PC-9 (cell line): ENCODE results near the gene PNPLA2. TPM values are rescaled to one million over a fixed set of nuclear protein-coding genes. Genes with fewer than 3 reads are reported as not detected.

Experiments
- BruUV-seq: library from RNA; stranded (reverse); fragments of 400-500 nt; replicated peaks from 2 replicates; lab custom pipeline; 2021; lab: Mats Ljungman, UMichigan
- CTCF ChIA-PET: fragments of 300-600 bp; sonication (Branson Sonifier 250); formaldehyde crosslinking; loops from one replicate; lab custom pipeline; 2022; ENCODE audit warnings: antibody characterized with exemption; lab: Charles Lee
- POLR2A ChIA-PET: fragments of 300-600 bp; sonication (Branson Sonifier 250); formaldehyde crosslinking; loops from one replicate; lab custom pipeline; 2022; ENCODE audit warnings: antibody characterized with exemption; ENCODE audit not compliant: unreplicated experiment; lab: Charles Lee
- DNase-seq, 2 experiments: peaks; one replicate each; pipeline versions ENCODE4 v3.0.0 to v3.0.0-alpha.2; 2015 to 2022; ENCODE audit warnings: mixed read lengths in 1 of 2
- H2AFZ ChIP-seq: fragments of 200-600 bp; sonication (generic); 2 replicates; pipeline ENCODE4 v1.8.1; 2017; ENCODE audit warnings: antibody characterized with exemption
- H3F3A ChIP-seq: fragments of 200-600 bp; sonication (generic); 2 replicates; pipeline ENCODE4 v1.8.1; 2017; ENCODE audit warnings: antibody characterized with exemption, mild to moderate bottlenecking, low read depth; ENCODE audit not compliant: insufficient read depth
- H3K27ac ChIP-seq: fragments of 200-600 bp; sonication (generic); 2 replicates; pipeline ENCODE4 v1.6.1; 2016; ENCODE audit warnings: mixed run types
- H3K27me3 ChIP-seq: fragments of 200-600 bp; sonication (generic); 2 replicates; pipeline ENCODE4 v1.6.1; 2016; ENCODE audit warnings: low read depth, mixed run types; ENCODE audit not compliant: insufficient read depth
- H3K36me3 ChIP-seq: fragments of 200-600 bp; sonication (generic); 2 replicates; pipeline ENCODE4 v1.6.1; 2016; ENCODE audit warnings: low read depth, mixed run types
- H3K4me1 ChIP-seq: fragments of 200-600 bp; sonication (generic); replicated peaks from 2 replicates; pipeline ENCODE4 v1.6.1; 2016; ENCODE audit warnings: mixed run types; ENCODE audit not compliant: insufficient read depth
- H3K4me2 ChIP-seq: fragments of 200-600 bp; sonication (generic); 2 replicates; pipeline ENCODE4 v1.6.1; 2017; ENCODE audit warnings: mixed run types
- H3K4me3 ChIP-seq: fragments of 200-600 bp; sonication (generic); 2 replicates; pipeline ENCODE4 v1.6.1; 2016; ENCODE audit warnings: mixed run types
- H3K79me2 ChIP-seq: fragments of 200-600 bp; sonication (generic); 2 replicates; pipeline ENCODE4 v1.6.1; 2017; ENCODE audit warnings: low read depth, mixed run types
- H3K9me2 ChIP-seq: fragments of 200-600 bp; sonication (generic); 2 replicates; pipeline ENCODE4 v1.8.1; 2017; ENCODE audit warnings: mild to moderate bottlenecking; ENCODE audit not compliant: insufficient read depth
- H3K9me3 ChIP-seq: fragments of 200-600 bp; sonication (generic); 2 replicates; pipeline ENCODE4 v1.8.1; 2016; ENCODE audit warnings: low read depth; ENCODE audit not compliant: insufficient read depth
- H4K20me1 ChIP-seq: fragments of 200-600 bp; sonication (generic); 2 replicates; pipeline ENCODE4 v1.8.1; 2017; ENCODE audit not compliant: insufficient read depth
- CTCF ChIP-seq: fragments of 200-600 bp; sonication (generic); conservative IDR thresholded peaks from 2 replicates; pipeline ENCODE4 v1.6.1; 2017; ENCODE audit warnings: mixed run types, antibody characterized with exemption, mild to moderate bottlenecking, moderate library complexity
- EZH2 ChIP-seq: fragments of 200-600 bp; sonication (generic); IDR thresholded peaks from 2 replicates; pipeline ENCODE4 v1.8.0; 2017; ENCODE audit warnings: antibody characterized with exemption, low read depth
- intact Hi-C: fragments of 100-400 bp; cut with micrococcal nuclease; formaldehyde crosslinking; loops from one replicate; pipeline ENCODE4 v1.10.0; 2022; ENCODE audit not compliant: unreplicated experiment
- total RNA-seq: library from RNA; stranded (reverse); gene quantifications from 2 replicates; pipeline ENCODE4 v1.2.3, GENCODE V29; 2021

The PNPLA2 gene
- total RNA-seq, 1 experiment from 2014 or later = 137 TPM

GRCh38 chr11:783581-784015 lies 35.1 kb upstream of the PNPLA2 start:
- Histone ChIP-seq H3K9me2 (no peaks in the 10 kb centered on the region), H3K27ac (no peak overlapping the region), H4K20me1 (no peaks in the 10 kb centered on the region), H3F3A (no peaks in the 10 kb centered on the region), H3K36me3 (no peaks in the 10 kb centered on the region), H3K4me3 (no peak overlapping the region), H3K9me3 (no peaks in the 10 kb centered on the region), H3K4me2 (no peak overlapping the region), H3K79me2 (no peaks in the 10 kb centered on the region), H2AFZ (no peak overlapping the region), H3K4me1 (no peaks in the 10 kb centered on the region), H3K27me3 (no peaks in the 10 kb centered on the region)
- no peak for DNase-seq
- BruUV-seq = no TSS peak
- intact Hi-C loops = no loop called here
- ChIA-PET POLR2A (no interaction called here), CTCF (no interaction called here)
- TF ChIP-seq EZH2 = no peak
- TF ChIP-seq CTCF = no peak

- no peaks in the 10 kb centered on the region for H3K4me1 ChIP-seq
- no peak overlapping the region for H3K4me3 ChIP-seq
- H3K9me3 ChIP-seq = no peaks in the 10 kb centered on the region
- no peaks in the 10 kb centered on the region for H3K36me3 ChIP-seq
- no peaks in the 10 kb centered on the region for H3K9me2 ChIP-seq
- no peaks in the 10 kb centered on the region for H4K20me1 ChIP-seq
- no TSS peak for BruUV-seq
- no peak overlapping the region for H3K4me2 ChIP-seq
- intact Hi-C loops = no loop called here
- H3K27ac ChIP-seq = no peak overlapping the region
- H3F3A ChIP-seq = peaks cover 5% of the 10 kb centered on the region; the same call in 1 of the 2 replicates
- H3K27me3 ChIP-seq = no peaks in the 10 kb centered on the region
- POLR2A ChIA-PET = no interaction called here
- no peak overlapping the region for H2AFZ ChIP-seq
- TF ChIP-seq CTCF = no peak
- H3K79me2 ChIP-seq = no peaks in the 10 kb centered on the region
- no peak for DNase-seq
- CTCF ChIA-PET = no interaction called here
Measured at GRCh38 chr11:786235-787083, 32.3 kb upstream of the PNPLA2 start.

GRCh38 chr11:787084-787675 lies 31.5 kb upstream of the PNPLA2 start:
- CTCF ChIA-PET = no interaction called here
- H2AFZ ChIP-seq = no peak overlapping the region

More at GRCh38 chr11:787084-787675, 31.5 kb upstream of the PNPLA2 start:
- no peak for DNase-seq
- Histone ChIP-seq H3F3A (peaks cover 5% of the 10 kb centered on the region; the same call in 1 of the 2 replicates), H3K79me2 (no peaks in the 10 kb centered on the region), H3K27ac (no peak overlapping the region), H3K4me2 (no peak overlapping the region), H3K27me3 (no peaks in the 10 kb centered on the region), H3K4me3 (no peak overlapping the region), H3K9me2 (no peaks in the 10 kb centered on the region), H4K20me1 (no peaks in the 10 kb centered on the region), H3K4me1 (no peaks in the 10 kb centered on the region), H3K36me3 (no peaks in the 10 kb centered on the region), H3K9me3 (no peaks in the 10 kb centered on the region)
- POLR2A ChIA-PET = no interaction called here
- intact Hi-C loops = no loop called here
- BruUV-seq = no TSS peak
- TF ChIP-seq CTCF (no peak), EZH2 (no peak)
